IMR-90 (cell line): ENCODE measurements around the gene FAM47E. TPM values are rescaled to one million over a fixed set of nuclear protein-coding genes. Genes with fewer than 3 reads are reported as not detected.

ENCODE experiments used
- ATAC-seq: fragments of 200-7000 bp; cut with Tn5 transposase; 2 replicates; pipeline ENCODE4 v1.9.1; 2020; ENCODE audit warnings: low read depth, mild to moderate bottlenecking, moderate library complexity
- BruUV-seq: library from RNA; stranded (reverse); fragments of 400-500 nt; replicated peaks from 2 replicates; lab custom pipeline; 2021; lab: Mats Ljungman, UMichigan
- CTCF ChIA-PET: fragments of 300-600 bp; formaldehyde crosslinking; extraction: SDS; loops from one replicate; lab custom pipeline; 2021; ENCODE audit warnings: antibody characterized with exemption; lab: Yijun Ruan, JAX
- POLR2A ChIA-PET: fragments of 300-600 bp; sonication (Branson Sonifier 250); formaldehyde crosslinking; loops from one replicate; lab custom pipeline; 2022; ENCODE audit warnings: antibody characterized with exemption; ENCODE audit not compliant: unreplicated experiment; lab: Charles Lee
- DNase-seq: peaks from one replicate; pipeline ENCODE4 v3.0.0; 2013
- H2AFZ ChIP-seq: replicated peaks from 2 replicates; pipeline ENCODE3; 2013; ENCODE audit warnings: low read length, mild to moderate bottlenecking; ENCODE audit not compliant: poor library complexity
- H2AK5ac ChIP-seq: 2 replicates; pipeline ENCODE4 v1.6.1; 2013; ENCODE audit warnings: low read depth, low read length, inconsistent platforms
- H2AK9ac ChIP-seq: replicated peaks from 2 replicates; pipeline ENCODE3; 2013; ENCODE audit warnings: mild to moderate bottlenecking, low read depth, low read length, moderate library complexity; ENCODE audit not compliant: poor library complexity
- H2BK120ac ChIP-seq: 2 replicates; pipeline ENCODE4 v1.6.1; 2013; ENCODE audit warnings: low read depth, low read length, inconsistent platforms
- H2BK15ac ChIP-seq: 3 replicates; pipeline ENCODE4 v1.6.1; 2013; ENCODE audit warnings: low read depth, low read length, inconsistent platforms
- H2BK20ac ChIP-seq: 2 replicates; pipeline ENCODE4 v1.6.1; 2013; ENCODE audit warnings: low read depth, mild to moderate bottlenecking, inconsistent platforms, low read length, moderate library complexity
- H2BK5ac ChIP-seq: 2 replicates; pipeline ENCODE4 v1.6.1; 2013; ENCODE audit warnings: mild to moderate bottlenecking, low read depth, low read length, inconsistent platforms; ENCODE audit not compliant: poor library complexity, severe bottlenecking
- H3K14ac ChIP-seq: replicated peaks from 2 replicates; pipeline ENCODE4 v1.6.1; 2013; ENCODE audit warnings: low read depth, low read length, inconsistent platforms
- H3K18ac ChIP-seq: 2 replicates; pipeline ENCODE4 v1.6.1; 2013; ENCODE audit warnings: low read depth, low read length, control low read depth
- H3K23ac ChIP-seq: 2 replicates; pipeline ENCODE4 v1.6.1; 2013; ENCODE audit warnings: low read depth, low read length, inconsistent platforms
- H3K27ac ChIP-seq: 2 replicates; pipeline ENCODE4 v1.5.1; 2013; ENCODE audit warnings: mild to moderate bottlenecking, control low read depth, low read length; ENCODE audit not compliant: insufficient read depth
- H3K27me3 ChIP-seq: 2 replicates; pipeline ENCODE4 v1.6.1; 2013; ENCODE audit warnings: low read length; ENCODE audit not compliant: control insufficient read depth, insufficient read depth
- H3K36me3 ChIP-seq: 2 replicates; pipeline ENCODE4 v1.6.1; 2013; ENCODE audit warnings: low read length, mixed read lengths; ENCODE audit not compliant: control insufficient read depth, insufficient read depth
- H3K4ac ChIP-seq: 2 replicates; pipeline ENCODE4 v1.6.1; 2013; ENCODE audit warnings: low read depth, low read length, inconsistent platforms
- H3K4me1 ChIP-seq: 2 replicates; pipeline ENCODE4 v1.6.1; 2013; ENCODE audit warnings: low read length, mixed read lengths; ENCODE audit not compliant: control insufficient read depth, insufficient read depth
- H3K4me2 ChIP-seq: 2 replicates; pipeline ENCODE4 v1.6.1; 2013; ENCODE audit warnings: low read depth, mild to moderate bottlenecking, control low read depth, low read length, moderate library complexity
- H3K4me3 ChIP-seq: 2 replicates; pipeline ENCODE4 v1.5.1; 2013; ENCODE audit warnings: low read depth, mild to moderate bottlenecking, control low read depth, low read length, moderate library complexity; ENCODE audit not compliant: insufficient read depth
- H3K56ac ChIP-seq: 2 replicates; pipeline ENCODE4 v1.6.1; 2013; ENCODE audit warnings: low read length, inconsistent platforms; ENCODE audit not compliant: insufficient read depth; ENCODE audit errors: extremely low read depth
- H3K79me1 ChIP-seq, 2 experiments: 2 replicates each; pipeline ENCODE4 v1.6.1; 2013; ENCODE audit warnings: low read length in 2 of 2, inconsistent platforms in 1 of 2, low read depth in 1 of 2
- H3K9ac ChIP-seq: 2 replicates; pipeline ENCODE4 v1.6.1; 2013; ENCODE audit warnings: low read depth, low read length, control low read depth
- H3K9me1 ChIP-seq: 2 replicates; pipeline ENCODE4 v1.6.1; 2013; ENCODE audit warnings: low read length, inconsistent platforms; ENCODE audit not compliant: insufficient read depth
- H3K9me3 ChIP-seq: 2 replicates; pipeline ENCODE4 v1.6.1; 2013; ENCODE audit warnings: low read length; ENCODE audit not compliant: control insufficient read depth, insufficient read depth
- H4K20me1 ChIP-seq: 2 replicates; pipeline ENCODE4 v1.6.1; 2013; ENCODE audit warnings: low read length, inconsistent platforms; ENCODE audit not compliant: insufficient read depth
- H4K5ac ChIP-seq: 2 replicates; pipeline ENCODE4 v1.6.1; 2013; ENCODE audit warnings: mild to moderate bottlenecking, low read depth, low read length, control low read depth
- H4K8ac ChIP-seq, 2 experiments: 2 replicates each; pipeline ENCODE4 v1.6.1; 2013; ENCODE audit warnings: low read depth in 2 of 2, low read length in 2 of 2, control low read depth in 1 of 2, inconsistent platforms in 1 of 2
- H4K91ac ChIP-seq: 2 replicates; pipeline ENCODE4 v1.6.1; 2013; ENCODE audit warnings: low read depth, low read length, inconsistent platforms; ENCODE audit not compliant: insufficient read depth
- CHD1 ChIP-seq: IDR thresholded peaks from 2 replicates; pipeline ENCODE4 v1.6.1; 2012; ENCODE audit warnings: low read depth, low read length, improper control_type of control experiment
- FOS ChIP-seq: fragments of 150-350 bp; IDR thresholded peaks from 2 replicates; pipeline ENCODE4 v1.6.1; 2016; ENCODE audit warnings: low read depth, low read length
- MAFK ChIP-seq: IDR thresholded peaks from 2 replicates; pipeline ENCODE4 v1.6.1; 2012; ENCODE audit warnings: low read depth, low read length, improper control_type of control experiment
- MAZ ChIP-seq: IDR thresholded peaks from 2 replicates; pipeline ENCODE4 v1.6.1; 2012; ENCODE audit warnings: low read depth, mild to moderate bottlenecking, low read length, improper control_type of control experiment, moderate library complexity, borderline replicate concordance
- MXI1 ChIP-seq: IDR thresholded peaks from 2 replicates; pipeline ENCODE4 v1.6.1; 2012; ENCODE audit warnings: low read depth, mild to moderate bottlenecking, low read length, moderate library complexity, borderline replicate concordance
- NFE2L2 ChIP-seq: fragments of 150-350 bp; IDR thresholded peaks from 2 replicates; pipeline ENCODE4 v1.6.1; 2016; ENCODE audit warnings: low read depth, mild to moderate bottlenecking, low read length
- POLR2A ChIP-seq: IDR thresholded peaks from 2 replicates; pipeline ENCODE4 v1.6.1; 2012; ENCODE audit warnings: mild to moderate bottlenecking, low read depth, low read length
- RAD21 ChIP-seq: IDR thresholded peaks from 2 replicates; pipeline ENCODE4 v1.6.1; 2012; ENCODE audit warnings: low read length, improper control_type of control experiment
- RCOR1 ChIP-seq: IDR thresholded peaks from 2 replicates; pipeline ENCODE4 v1.6.1; 2012; ENCODE audit warnings: mild to moderate bottlenecking, low read length, improper control_type of control experiment; ENCODE audit not compliant: insufficient replicate concordance
- WGBS, 2 experiments: methylation state at CpG; one replicate each; pipeline versions ENCODE4 v1.1.5 to v1.1.7; 2013; ENCODE audit warnings: missing lambda C conversion rate in 2 of 2; ENCODE audit not compliant: insufficient read length in 1 of 2; ENCODE audit errors: extremely low coverage in 2 of 2; 5-methylcytosine and 5-hydroxymethylcytosine counted together
- dilution Hi-C: fragments of 300-500 bp; cut with HindIII; formaldehyde crosslinking; loops from one replicate; pipeline ENCODE4 v1.14.3; 2018; ENCODE audit warnings: low sequenced_read_pairs; ENCODE audit not compliant: unreplicated experiment
- in situ Hi-C: fragments of 300-500 bp; cut with MboI; formaldehyde crosslinking; loops from 3 replicates; pipeline ENCODE4 v1.14.3; 2019; ENCODE audit warnings: low sequenced_read_pairs, inconsistent platforms, mixed read lengths
- intact Hi-C: fragments of 100-400 bp; cut with micrococcal nuclease; formaldehyde crosslinking; loops from 2 replicates; pipeline ENCODE4 v1.10.0; 2022
- polyA plus RNA-seq, 3 experiments: library from polyadenylated mRNA; depleted of rRNA; stranded (reverse); fragments of >200 nt; gene quantifications; 2 replicates each; pipeline ENCODE4 v1.2.3, GENCODE V29; 2012; ENCODE audit warnings: low replicate concordance in 1 of 3
- total RNA-seq: library from RNA; depleted of rRNA; stranded (reverse); fragments of >200 nt; gene quantifications from 2 replicates; pipeline ENCODE4 v1.2.3, GENCODE V29; 2012
- TF ChIP-seq, protein P1 (sequence below): fragments of 150-350 bp; IDR thresholded peaks from 2 replicates; pipeline ENCODE4 v1.6.1; 2016; ENCODE audit warnings: low read depth, mild to moderate bottlenecking, low read length, moderate library complexity, borderline replicate concordance
- TF ChIP-seq, protein P2 (sequence below): fragments of 150-350 bp; IDR thresholded peaks from 2 replicates; pipeline ENCODE4 v1.6.1; 2017; ENCODE audit warnings: mild to moderate bottlenecking, antibody characterized with exemption, low read length, low read depth

FAM47E gene
- total and polyA plus RNA-seq, 2 of the 4 experiments (the other 2 are of a cell fraction): 0.05 TPM; not detected in 1

- ATAC-seq: peak; percentile 36
- H4K5ac ChIP-seq: peak overlapping the region; percentile 30
- peak overlapping the region; percentile 92 for H2AK5ac ChIP-seq
- peak overlapping the region; percentile 98 for H3K23ac ChIP-seq
- peaks cover 11% of the 10 kb centered on the region for H3K4me1 ChIP-seq
- no TSS peak for BruUV-seq
- H2AK9ac ChIP-seq: peak overlapping the region; percentile 94
- H3K18ac ChIP-seq: peak overlapping the region; percentile 45
- 0 out of 3 replicates have a peak overlapping the region, but pooled peaks have one; percentile 4 for H2BK15ac ChIP-seq
- H3K56ac ChIP-seq: peak overlapping the region; percentile 85
- H2BK5ac ChIP-seq: peak overlapping the region; percentile 87
- peak overlapping the region; percentile 65 for H2BK120ac ChIP-seq
- peak overlapping the region; percentile 90 for H3K9ac ChIP-seq
- TF ChIP-seq MXI1: no peak
- no peak for TF ChIP-seq FOS
- no peak for TF ChIP-seq CHD1
- TF ChIP-seq, protein P1, sequence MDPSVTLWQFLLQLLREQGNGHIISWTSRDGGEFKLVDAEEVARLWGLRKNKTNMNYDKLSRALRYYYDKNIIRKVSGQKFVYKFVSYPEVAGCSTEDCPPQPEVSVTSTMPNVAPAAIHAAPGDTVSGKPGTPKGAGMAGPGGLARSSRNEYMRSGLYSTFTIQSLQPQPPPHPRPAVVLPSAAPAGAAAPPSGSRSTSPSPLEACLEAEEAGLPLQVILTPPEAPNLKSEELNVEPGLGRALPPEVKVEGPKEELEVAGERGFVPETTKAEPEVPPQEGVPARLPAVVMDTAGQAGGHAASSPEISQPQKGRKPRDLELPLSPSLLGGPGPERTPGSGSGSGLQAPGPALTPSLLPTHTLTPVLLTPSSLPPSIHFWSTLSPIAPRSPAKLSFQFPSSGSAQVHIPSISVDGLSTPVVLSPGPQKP: no peak
- no peak for TF ChIP-seq RAD21
- TF ChIP-seq MAZ: no peak; the same call in 1 of the 2 replicates
- TF ChIP-seq POLR2A: no peak
- TF ChIP-seq, protein P2, sequence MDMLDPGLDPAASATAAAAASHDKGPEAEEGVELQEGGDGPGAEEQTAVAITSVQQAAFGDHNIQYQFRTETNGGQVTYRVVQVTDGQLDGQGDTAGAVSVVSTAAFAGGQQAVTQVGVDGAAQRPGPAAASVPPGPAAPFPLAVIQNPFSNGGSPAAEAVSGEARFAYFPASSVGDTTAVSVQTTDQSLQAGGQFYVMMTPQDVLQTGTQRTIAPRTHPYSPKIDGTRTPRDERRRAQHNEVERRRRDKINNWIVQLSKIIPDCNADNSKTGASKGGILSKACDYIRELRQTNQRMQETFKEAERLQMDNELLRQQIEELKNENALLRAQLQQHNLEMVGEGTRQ: no peak
- TF ChIP-seq RCOR1: no peak
- no peak for TF ChIP-seq MAFK
- TF ChIP-seq NFE2L2: no peak
- intact Hi-C loops: loop anchor here (2.0 kb wide), 3 partner anchors 14 to 94 kb away; partner anchors contain the start of gene STBD1
- peaks cover 15% of the 10 kb centered on the region for H3K9me1 ChIP-seq
- H3K79me1 ChIP-seq: peaks cover 15 to 50% of the 10 kb centered on the region in 2 experiments
- peak overlapping the region; percentile 90 for H4K91ac ChIP-seq
- peak overlapping the region; percentile 96 for H2AFZ ChIP-seq
- peaks cover 13% of the 10 kb centered on the region; the same call in 1 of the 2 replicates for H4K20me1 ChIP-seq
- no peaks in the 10 kb centered on the region for H3K9me3 ChIP-seq
- H3K14ac ChIP-seq: peak overlapping the region; percentile 92
- peak overlapping the region; percentile 87 for H3K4me3 ChIP-seq
- H2BK20ac ChIP-seq: peak overlapping the region; percentile 38; the same call in 1 of the 2 replicates
- WGBS, 2 experiments: no CpG with 5 or more reads among the region's 14 CpGs
- CTCF ChIA-PET: interaction anchor here (0.9 kb wide), 1 partner anchor 33 kb away, joined by 3 read pairs; no protein-coding TSS in a partner anchor
- dilution Hi-C loops: no loop called here
- POLR2A ChIA-PET: no interaction called here
- peak overlapping the region; percentile 89 for H3K27ac ChIP-seq
- DNase-seq: peak; percentile 61
- peak overlapping the region; percentile 75 for H3K4ac ChIP-seq
- in situ Hi-C loops: no loop called here
- H3K27me3 ChIP-seq: no peaks in the 10 kb centered on the region
- H3K4me2 ChIP-seq: peak overlapping the region; percentile 74
- H3K36me3 ChIP-seq: peaks cover 1% of the 10 kb centered on the region; the same call in 1 of the 2 replicates
- H4K8ac ChIP-seq: peak overlapping the region; percentile 7 to 89; a peak in 3 of 4 replicates
Measured at GRCh38 chr4:76212851-76213414, 38.6 kb upstream of the FAM47E start.
